Gastroesophageal sphincter (tissue), 3 donors: ENCODE measurements around the gene DENND1C.

Experiments used
- CTCF ChIP-seq, 4 experiments: fragments of 200-600 bp in 2 of 4; fragments of 450-650 bp in 2 of 4; sonication (generic) in 1 of 4; IDR thresholded peaks; one replicate each; pipeline ENCODE4 v1.5.1; 2017 to 2019; ENCODE audit warnings: antibody characterized with exemption in 4 of 4, mild to moderate bottlenecking in 2 of 4, moderate library complexity in 2 of 4
- POLR2AphosphoS5 ChIP-seq: sonication (generic); formaldehyde crosslinking; IDR thresholded peaks from one replicate; pipeline ENCODE4 v1.6.1; 2017; ENCODE audit warnings: antibody characterized with exemption

DNA sequence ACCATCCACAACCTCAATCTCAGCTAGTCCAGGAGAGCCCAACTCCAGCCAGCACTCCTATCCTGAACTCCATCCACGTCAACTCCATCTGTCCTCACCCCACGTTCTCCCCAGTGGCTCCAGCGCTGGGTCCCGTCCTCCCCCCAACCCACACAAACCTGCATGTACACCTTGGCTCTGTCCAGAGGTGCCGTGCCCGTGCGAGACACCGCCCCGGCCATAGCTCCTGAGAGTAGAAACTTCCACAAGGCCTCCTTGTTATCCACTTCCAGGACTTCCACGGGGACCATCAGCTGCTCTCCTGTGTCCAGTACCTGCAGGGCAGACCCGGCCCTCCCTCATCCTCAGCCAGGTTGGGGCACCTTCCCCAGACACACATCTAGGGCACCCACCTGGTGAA is 49.7 kb downstream of the DENND1C start:
- TF ChIP-seq CTCF (IDR thresholded peaks at IDR 0.05) (no peak), POLR2AphosphoS5 (no peak)
